A673 (cell line): ENCODE measurements around the gene NELL1. TPM values are rescaled to one million over a fixed set of nuclear protein-coding genes. Genes with fewer than 3 reads are reported as not detected.
A peak's percentile ranks its signal among the peaks of the same experiment; 100 is the strongest.

ENCODE experiments used
- BruUV-seq: library from RNA; stranded (reverse); fragments of 400-500 nt; replicated peaks from 2 replicates; lab custom pipeline; 2021; lab: Mats Ljungman, UMichigan
- CTCF ChIA-PET: fragments of 300-600 bp; sonication (Branson Sonifier 250); formaldehyde crosslinking; loops from one replicate; lab custom pipeline; 2022; ENCODE audit warnings: antibody characterized with exemption; lab: Charles Lee
- POLR2A ChIA-PET: fragments of 300-600 bp; sonication (Branson Sonifier 250); formaldehyde crosslinking; loops from one replicate; lab custom pipeline; 2022; ENCODE audit warnings: antibody characterized with exemption; ENCODE audit not compliant: low non-redundant PET; lab: Charles Lee
- DNase-seq: peaks from one replicate; pipeline ENCODE4 v3.0.0-alpha.2; 2015; ENCODE audit warnings: low spot score
- H3K27ac ChIP-seq: fragments of 200-600 bp; sonication (generic); 2 replicates; pipeline ENCODE4 v1.5.1; 2016; ENCODE audit warnings: mixed run types, low read depth, mild to moderate bottlenecking, mixed read lengths, antibody characterized with exemption, low read length; ENCODE audit not compliant: poor library complexity, severe bottlenecking
- H3K27me3 ChIP-seq: fragments of 200-600 bp; sonication (generic); replicated peaks from 2 replicates; pipeline ENCODE4 v1.6.1; 2017; ENCODE audit warnings: mixed run types, low read depth, mild to moderate bottlenecking, mixed read lengths, antibody characterized with exemption, low read length; ENCODE audit not compliant: insufficient read depth, poor library complexity
- H3K36me3 ChIP-seq: fragments of 200-600 bp; sonication (generic); 2 replicates; pipeline ENCODE4 v1.6.1; 2016; ENCODE audit warnings: mixed run types, mild to moderate bottlenecking, mixed read lengths, antibody characterized with exemption, low read length; ENCODE audit not compliant: insufficient read depth, poor library complexity, severe bottlenecking
- H3K4me1 ChIP-seq: fragments of 200-600 bp; sonication (generic); 2 replicates; pipeline ENCODE4 v1.6.1; 2017; ENCODE audit warnings: mixed run types, mild to moderate bottlenecking, mixed read lengths, antibody characterized with exemption, low read length; ENCODE audit not compliant: insufficient read depth, poor library complexity, severe bottlenecking
- H3K4me3 ChIP-seq: fragments of 200-600 bp; sonication (generic); 2 replicates; pipeline ENCODE4 v1.5.1; 2016; ENCODE audit warnings: low read depth, mixed run types, mild to moderate bottlenecking, mixed read lengths, low read length; ENCODE audit not compliant: poor library complexity, severe bottlenecking
- H3K9me3 ChIP-seq: fragments of 200-600 bp; sonication (generic); 2 replicates; pipeline ENCODE4 v1.6.1; 2016; ENCODE audit warnings: mixed run types, low read depth, mild to moderate bottlenecking, mixed read lengths, antibody characterized with exemption, low read length; ENCODE audit not compliant: poor library complexity, severe bottlenecking
- CTCF ChIP-seq: fragments of 300-800, 200-600 bp; sonication (generic); conservative IDR thresholded peaks from 2 replicates; pipeline ENCODE4 v1.5.1; 2017; ENCODE audit warnings: low read depth, mild to moderate bottlenecking, antibody characterized with exemption, low read length, moderate library complexity, mixed read lengths
- EZH2 ChIP-seq: fragments of 200-600 bp; sonication (generic); IDR thresholded peaks from 2 replicates; pipeline ENCODE4 v1.6.1; 2017; ENCODE audit warnings: borderline replicate concordance, low read depth, mild to moderate bottlenecking, mixed read lengths, antibody characterized with exemption, low read length; ENCODE audit not compliant: poor library complexity, severe bottlenecking
- intact Hi-C: fragments of 100-400 bp; cut with micrococcal nuclease; formaldehyde crosslinking; loops from one replicate; pipeline ENCODE4 v1.10.0; 2022; ENCODE audit not compliant: unreplicated experiment
- total RNA-seq: library from RNA; stranded (reverse); gene quantifications from 2 replicates; pipeline ENCODE4 v1.2.3, GENCODE V29; 2021

The NELL1 gene
- total RNA-seq, 1 experiment from 2014 or later = 0.32 TPM

- no TSS peak for BruUV-seq
- POLR2A ChIA-PET = no interaction called here
Measured at GRCh38 chr11:20762116-20762844, 92.9 kb downstream of the NELL1 start.

GRCh38 chr11:20762980-20763379 is 93.6 kb downstream of the NELL1 start:
- ChIA-PET CTCF (no interaction called here), POLR2A (no interaction called here)
- H3K9me3 ChIP-seq = no peaks in the 10 kb centered on the region
- intact Hi-C loops = no loop called here
- no peaks in the 10 kb centered on the region for H3K36me3 ChIP-seq
- H3K27me3 ChIP-seq = no peaks in the 10 kb centered on the region
- no peak overlapping the region for H3K27ac ChIP-seq
- BruUV-seq = no TSS peak
- no peaks in the 10 kb centered on the region for H3K4me1 ChIP-seq
- no peak for DNase-seq
- TF ChIP-seq EZH2 (no peak), CTCF (no peak)
- no peak overlapping the region for H3K4me3 ChIP-seq

More at GRCh38 chr11:20762116-20762844, 92.9 kb downstream of the NELL1 start:
- Histone ChIP-seq H3K27me3 (no peaks in the 10 kb centered on the region), H3K36me3 (no peaks in the 10 kb centered on the region), H3K27ac (no peak overlapping the region), H3K4me3 (no peak overlapping the region), H3K4me1 (no peaks in the 10 kb centered on the region), H3K9me3 (no peaks in the 10 kb centered on the region)
- no peak for DNase-seq
- no peak for TF ChIP-seq CTCF
- TF ChIP-seq EZH2 = no peak
- intact Hi-C loops = no loop called here
- CTCF ChIA-PET = no interaction called here

- Histone ChIP-seq H3K9me3 (no peaks in the 10 kb centered on the region), H3K27ac (no peak overlapping the region), H3K27me3 (no peaks in the 10 kb centered on the region), H3K36me3 (no peaks in the 10 kb centered on the region), H3K4me1 (no peaks in the 10 kb centered on the region), H3K4me3 (no peak overlapping the region)
- ChIA-PET POLR2A (no interaction called here), CTCF (no interaction called here)
- peak; percentile 17 for DNase-seq
- intact Hi-C loops = no loop called here
- BruUV-seq = no TSS peak
- TF ChIP-seq CTCF (no peak), EZH2 (no peak)
Measured at GRCh38 chr11:20770414-20770946, 101.1 kb downstream of the NELL1 start.
